Measurements from ENCODE around the gene CXCL10. TPM values are rescaled to one million over a fixed set of nuclear protein-coding genes. Genes with fewer than 3 reads are reported as not detected.

Gene CXCL10
- total RNA-seq, 1 experiment from 2014 or later = 1.0 TPM

DNA sequence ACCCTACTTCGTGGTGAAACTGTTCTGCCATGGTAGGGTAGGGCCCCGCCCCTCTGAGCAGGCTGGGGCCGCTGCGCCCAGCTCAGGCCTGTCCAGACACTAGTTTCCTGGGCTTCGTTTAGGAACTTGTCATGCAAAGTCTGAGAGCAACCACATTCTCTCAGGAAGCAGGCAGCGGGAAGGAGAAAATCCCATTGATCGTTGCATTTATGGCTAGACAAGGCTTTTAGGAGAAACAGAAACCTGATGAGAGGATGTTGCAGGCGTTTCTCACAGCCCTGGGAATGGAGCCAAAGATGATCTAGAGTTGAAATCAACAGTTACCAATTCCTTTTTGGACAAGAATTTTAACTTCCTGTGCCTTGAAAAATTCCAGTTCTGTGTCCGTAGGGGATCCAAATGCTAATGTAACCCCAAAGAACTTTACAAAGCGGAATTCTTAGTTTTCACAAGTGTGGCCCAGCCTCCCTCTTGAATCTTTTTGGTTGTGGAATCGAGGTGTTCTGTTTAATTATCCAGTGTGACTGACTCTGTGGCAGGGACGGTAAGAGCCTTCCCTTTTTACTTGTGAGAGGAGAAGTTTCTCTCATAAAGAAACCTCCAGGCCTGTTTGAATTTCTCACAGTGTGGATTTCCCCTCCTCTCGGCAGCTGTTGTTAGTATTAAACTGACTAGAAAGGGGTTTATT is 11.5 kb downstream of the CXCL10 start:
- no peak overlapping the region for H3K4me3 ChIP-seq (ENCODE audit: low read depth, low read length, poor library complexity, severe bottlenecking)
- no peaks in the 10 kb centered on the region for H3K36me3 ChIP-seq (ENCODE audit: insufficient read depth, low read length, poor library complexity, severe bottlenecking)
- ChIA-PET CTCF (no interaction called here), POLR2A (ENCODE audit: low non-redundant PET) (no interaction called here)
- peaks cover 15% of the 10 kb centered on the region for H3K4me1 ChIP-seq (ENCODE audit: insufficient read depth, low read length, poor library complexity, severe bottlenecking)
- peak overlapping the region; percentile 61 for H3K27ac ChIP-seq (ENCODE audit: low read depth, low read length, poor library complexity, severe bottlenecking)
- TF ChIP-seq, protein P1, sequence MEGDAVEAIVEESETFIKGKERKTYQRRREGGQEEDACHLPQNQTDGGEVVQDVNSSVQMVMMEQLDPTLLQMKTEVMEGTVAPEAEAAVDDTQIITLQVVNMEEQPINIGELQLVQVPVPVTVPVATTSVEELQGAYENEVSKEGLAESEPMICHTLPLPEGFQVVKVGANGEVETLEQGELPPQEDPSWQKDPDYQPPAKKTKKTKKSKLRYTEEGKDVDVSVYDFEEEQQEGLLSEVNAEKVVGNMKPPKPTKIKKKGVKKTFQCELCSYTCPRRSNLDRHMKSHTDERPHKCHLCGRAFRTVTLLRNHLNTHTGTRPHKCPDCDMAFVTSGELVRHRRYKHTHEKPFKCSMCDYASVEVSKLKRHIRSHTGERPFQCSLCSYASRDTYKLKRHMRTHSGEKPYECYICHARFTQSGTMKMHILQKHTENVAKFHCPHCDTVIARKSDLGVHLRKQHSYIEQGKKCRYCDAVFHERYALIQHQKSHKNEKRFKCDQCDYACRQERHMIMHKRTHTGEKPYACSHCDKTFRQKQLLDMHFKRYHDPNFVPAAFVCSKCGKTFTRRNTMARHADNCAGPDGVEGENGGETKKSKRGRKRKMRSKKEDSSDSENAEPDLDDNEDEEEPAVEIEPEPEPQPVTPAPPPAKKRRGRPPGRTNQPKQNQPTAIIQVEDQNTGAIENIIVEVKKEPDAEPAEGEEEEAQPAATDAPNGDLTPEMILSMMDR (conservative IDR thresholded peaks at IDR 0.05; ENCODE audit: low read depth, low read length) = no peak
- no peak for TF ChIP-seq EZH2 (IDR thresholded peaks at IDR 0.05; ENCODE audit: borderline replicate concordance, low read depth, low read length, poor library complexity, severe bottlenecking)
- peak; percentile 21 for DNase-seq (ENCODE audit: low spot score)
- intact Hi-C loops (cut with micrococcal nuclease; ENCODE audit: unreplicated experiment) = no loop called here
- no peaks in the 10 kb centered on the region for H3K27me3 ChIP-seq (replicated peaks; ENCODE audit: insufficient read depth, low read depth, low read length, poor library complexity)
- no peaks in the 10 kb centered on the region for H3K9me3 ChIP-seq (ENCODE audit: low read depth, low read length, poor library complexity, severe bottlenecking)
- no TSS peak for BruUV-seq (replicated peaks)

DNA sequence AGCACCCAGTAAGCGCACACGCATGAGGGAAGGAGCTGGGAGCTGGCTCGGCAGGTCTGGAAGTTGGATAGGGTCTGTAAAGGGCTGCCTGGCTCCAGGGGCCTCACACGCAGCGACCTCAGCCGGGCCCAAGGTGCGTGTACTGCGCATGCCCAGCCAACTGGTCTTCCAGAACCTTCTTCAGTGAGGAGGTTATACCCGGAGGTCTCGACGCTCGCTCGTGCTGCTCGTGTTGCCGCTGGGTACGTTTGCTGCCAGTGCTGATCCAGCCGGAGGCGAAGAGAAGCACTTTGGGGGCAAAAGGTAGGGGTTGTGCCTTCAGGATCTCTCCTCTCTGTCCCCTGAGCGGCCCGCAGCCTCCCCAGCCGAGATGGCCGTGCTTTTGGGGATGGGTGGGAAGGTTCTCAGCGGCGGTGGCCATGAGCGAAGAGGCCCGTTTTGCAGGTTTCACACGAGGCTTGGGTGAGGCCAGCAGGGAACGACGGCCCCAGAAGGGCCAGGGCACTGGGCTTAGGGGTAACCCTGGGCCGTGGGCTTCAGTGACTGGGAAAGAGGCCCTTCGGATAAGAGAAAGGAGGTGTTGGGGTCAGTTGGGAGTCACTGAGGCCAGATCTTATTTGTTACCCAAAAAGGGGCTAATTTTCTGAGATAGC is 12.2 kb downstream of the CXCL10 start:
- TF ChIP-seq EZH2 (IDR thresholded peaks at IDR 0.05; ENCODE audit: borderline replicate concordance, low read depth, low read length, poor library complexity, severe bottlenecking) = no peak
- TF ChIP-seq, protein P1 (conservative IDR thresholded peaks at IDR 0.05; ENCODE audit: low read depth, low read length) = no peak
- intact Hi-C loops (cut with micrococcal nuclease; ENCODE audit: unreplicated experiment) = no loop called here
- peak overlapping the region; percentile 61 for H3K27ac ChIP-seq (ENCODE audit: low read depth, low read length, poor library complexity, severe bottlenecking)
- BruUV-seq (replicated peaks) = no TSS peak
- no peak overlapping the region for H3K4me3 ChIP-seq (ENCODE audit: low read depth, low read length, poor library complexity, severe bottlenecking)
- no peak for DNase-seq (ENCODE audit: low spot score)
- H3K36me3 ChIP-seq (ENCODE audit: insufficient read depth, low read length, poor library complexity, severe bottlenecking) = no peaks in the 10 kb centered on the region
- ChIA-PET POLR2A (ENCODE audit: low non-redundant PET) (no interaction called here), CTCF (no interaction called here)
- H3K4me1 ChIP-seq (ENCODE audit: insufficient read depth, low read length, poor library complexity, severe bottlenecking) = peaks cover 15% of the 10 kb centered on the region
- no peaks in the 10 kb centered on the region for H3K9me3 ChIP-seq (ENCODE audit: low read depth, low read length, poor library complexity, severe bottlenecking)
- no peaks in the 10 kb centered on the region for H3K27me3 ChIP-seq (replicated peaks; ENCODE audit: insufficient read depth, low read depth, low read length, poor library complexity)

DNA sequence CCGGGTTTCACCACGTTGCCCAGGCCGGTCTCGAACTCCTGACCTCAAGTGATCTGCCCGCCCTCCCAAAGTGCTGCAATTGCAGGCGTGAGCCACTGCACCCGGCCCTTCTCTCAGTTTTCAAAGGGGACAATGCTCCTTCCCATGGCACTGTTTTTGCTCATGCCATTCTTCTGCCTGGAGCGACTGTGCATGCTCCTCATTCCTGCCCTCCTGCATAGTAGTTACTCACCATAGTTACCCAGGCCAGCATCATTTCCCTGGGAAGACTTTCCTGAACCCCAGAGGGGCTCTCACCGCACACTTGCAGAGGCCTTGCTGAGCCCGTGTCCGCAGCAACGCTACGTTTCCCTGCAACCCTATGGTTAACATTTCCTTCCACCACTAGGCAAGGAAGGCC is 12.7 kb downstream of the CXCL10 start:
- intact Hi-C loops (cut with micrococcal nuclease; ENCODE audit: unreplicated experiment) = no loop called here
- POLR2A ChIA-PET (ENCODE audit: low non-redundant PET) = no interaction called here
- Histone ChIP-seq H3K4me3 (ENCODE audit: low read depth, low read length, poor library complexity, severe bottlenecking) (no peak overlapping the region), H3K27ac (ENCODE audit: low read depth, low read length, poor library complexity, severe bottlenecking) (no peak overlapping the region), H3K36me3 (ENCODE audit: insufficient read depth, low read length, poor library complexity, severe bottlenecking) (no peaks in the 10 kb centered on the region), H3K27me3 (replicated peaks; ENCODE audit: insufficient read depth, low read depth, low read length, poor library complexity) (no peaks in the 10 kb centered on the region), H3K9me3 (ENCODE audit: low read depth, low read length, poor library complexity, severe bottlenecking) (no peaks in the 10 kb centered on the region), H3K4me1 (ENCODE audit: insufficient read depth, low read length, poor library complexity, severe bottlenecking) (peaks cover 15% of the 10 kb centered on the region)
- CTCF ChIA-PET = no interaction called here
- BruUV-seq (replicated peaks) = no TSS peak
- no peak for DNase-seq (ENCODE audit: low spot score)
- TF ChIP-seq, protein P1 (conservative IDR thresholded peaks at IDR 0.05; ENCODE audit: low read depth, low read length) = no peak
- no peak for TF ChIP-seq EZH2 (IDR thresholded peaks at IDR 0.05; ENCODE audit: borderline replicate concordance, low read depth, low read length, poor library complexity, severe bottlenecking)
